Measurements from ENCODE around the gene IFT80. TPM values are rescaled to one million over a fixed set of nuclear protein-coding genes. Genes with fewer than 3 reads are reported as not detected.
A peak's percentile ranks its signal among the peaks of the same experiment; 100 is the strongest.

The IFT80 gene
- total and polyA plus RNA-seq, 2 experiments from 2014 or later, result 24.1 to 42.5 TPM

DNA sequence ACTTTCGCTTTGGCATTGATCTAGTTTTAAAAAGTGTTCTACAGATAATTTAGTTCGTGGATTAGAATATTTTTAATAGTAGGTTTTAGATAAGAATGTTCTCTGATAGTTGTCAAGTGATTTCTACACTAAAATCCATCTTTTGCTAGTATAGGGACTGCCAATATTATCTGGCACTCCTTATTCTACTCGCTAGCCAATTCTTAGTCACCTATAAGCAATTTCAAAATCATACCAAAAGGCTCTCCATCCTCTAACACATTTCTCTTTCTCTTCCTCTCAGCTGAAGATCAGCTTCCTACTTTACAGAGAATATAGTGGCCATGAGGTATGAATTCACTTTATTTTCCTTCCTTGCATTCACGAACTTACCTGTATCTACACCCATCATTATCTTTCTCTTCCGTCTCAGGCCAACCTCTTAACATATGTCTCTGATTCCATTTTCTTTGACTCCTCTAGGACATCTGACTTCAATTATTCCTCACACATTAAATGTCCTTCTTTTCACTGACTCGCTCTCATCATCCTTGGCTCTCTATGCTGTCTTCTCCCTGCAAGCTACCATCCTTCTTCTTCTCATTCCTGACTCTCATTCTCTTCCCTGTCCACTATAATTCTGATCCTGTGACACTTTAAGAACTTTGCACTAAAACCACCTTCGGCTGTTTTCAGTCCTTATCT, 138.3 kb downstream of the IFT80 start:
- H3K27me3 ChIP-seq, result no peaks in the 10 kb centered on the region
- H3K4me3 ChIP-seq, result no peak overlapping the region
- no peaks in the 10 kb centered on the region for H3K9me3 ChIP-seq (ENCODE audit: low read depth)
- H3K4me1 ChIP-seq (ENCODE audit: low read depth), result no peaks in the 10 kb centered on the region
- H3K27ac ChIP-seq, result no peak overlapping the region
- TF ChIP-seq, protein P1, sequence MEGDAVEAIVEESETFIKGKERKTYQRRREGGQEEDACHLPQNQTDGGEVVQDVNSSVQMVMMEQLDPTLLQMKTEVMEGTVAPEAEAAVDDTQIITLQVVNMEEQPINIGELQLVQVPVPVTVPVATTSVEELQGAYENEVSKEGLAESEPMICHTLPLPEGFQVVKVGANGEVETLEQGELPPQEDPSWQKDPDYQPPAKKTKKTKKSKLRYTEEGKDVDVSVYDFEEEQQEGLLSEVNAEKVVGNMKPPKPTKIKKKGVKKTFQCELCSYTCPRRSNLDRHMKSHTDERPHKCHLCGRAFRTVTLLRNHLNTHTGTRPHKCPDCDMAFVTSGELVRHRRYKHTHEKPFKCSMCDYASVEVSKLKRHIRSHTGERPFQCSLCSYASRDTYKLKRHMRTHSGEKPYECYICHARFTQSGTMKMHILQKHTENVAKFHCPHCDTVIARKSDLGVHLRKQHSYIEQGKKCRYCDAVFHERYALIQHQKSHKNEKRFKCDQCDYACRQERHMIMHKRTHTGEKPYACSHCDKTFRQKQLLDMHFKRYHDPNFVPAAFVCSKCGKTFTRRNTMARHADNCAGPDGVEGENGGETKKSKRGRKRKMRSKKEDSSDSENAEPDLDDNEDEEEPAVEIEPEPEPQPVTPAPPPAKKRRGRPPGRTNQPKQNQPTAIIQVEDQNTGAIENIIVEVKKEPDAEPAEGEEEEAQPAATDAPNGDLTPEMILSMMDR (IDR thresholded peaks at IDR 0.05; ENCODE audit: low read depth, low read length), result no peak
- peak in 1 of 2 donors; percentile 7 for DNase-seq (ENCODE audit: low read depth in 1 of 2, low spot score in 1 of 2)
- peaks cover 6% of the 10 kb centered on the region for H3K36me3 ChIP-seq

DNA sequence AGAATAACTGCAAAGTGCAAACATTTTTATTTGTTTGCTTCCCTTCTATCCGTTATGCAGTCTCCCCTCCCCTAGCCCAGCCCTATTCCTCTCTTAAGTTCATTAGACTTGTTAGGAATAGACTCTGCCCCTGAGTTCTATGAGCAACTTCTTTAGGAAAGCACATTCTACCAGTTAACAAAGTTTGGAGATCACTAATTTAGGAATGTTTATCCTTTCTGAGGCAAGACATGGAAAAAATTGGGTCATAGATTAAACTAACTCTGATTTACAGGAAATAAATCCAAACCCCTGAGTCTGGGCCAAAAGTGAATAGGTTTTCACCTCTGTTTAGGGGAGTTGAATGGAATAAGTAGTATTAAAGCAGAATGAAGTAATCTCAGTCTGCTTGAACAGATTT, 139.4 kb downstream of the IFT80 start:
- Histone ChIP-seq H3K4me3 (no peak overlapping the region), H3K9me3 (ENCODE audit: low read depth) (no peaks in the 10 kb centered on the region), H3K27me3 (no peaks in the 10 kb centered on the region), H3K27ac (no peak overlapping the region), H3K4me1 (ENCODE audit: low read depth) (no peaks in the 10 kb centered on the region), H3K36me3 (peaks cover 6% of the 10 kb centered on the region)
- TF ChIP-seq, protein P1 (IDR thresholded peaks at IDR 0.05; ENCODE audit: low read depth, low read length), result no peak
- peak in 1 of 2 donors; percentile 28 for DNase-seq (ENCODE audit: low read depth in 1 of 2, low spot score in 1 of 2)

DNA sequence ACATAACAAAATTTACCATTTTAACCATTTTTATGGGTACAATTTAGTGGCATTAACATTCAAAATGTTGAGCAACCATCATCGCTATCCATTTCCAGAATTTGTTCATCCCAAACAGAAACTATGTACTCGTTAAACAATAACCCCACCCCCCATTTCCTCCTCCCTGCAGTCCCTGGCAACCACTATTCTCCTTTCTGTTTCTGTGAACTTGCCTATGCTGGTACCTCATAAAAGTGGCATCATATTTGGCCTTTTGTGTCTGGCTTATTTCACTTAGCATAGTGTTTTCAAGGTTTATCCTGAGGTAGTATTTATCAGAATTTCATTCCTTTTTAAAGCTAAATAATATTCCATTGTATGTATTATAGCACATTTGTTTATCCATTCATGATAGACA, 141.4 kb downstream of the IFT80 start:
- Histone ChIP-seq H3K4me1 (ENCODE audit: low read depth) (no peaks in the 10 kb centered on the region), H3K27me3 (no peaks in the 10 kb centered on the region), H3K9me3 (ENCODE audit: low read depth) (no peaks in the 10 kb centered on the region), H3K36me3 (peaks cover 6% of the 10 kb centered on the region), H3K27ac (no peak overlapping the region), H3K4me3 (no peak overlapping the region)
- TF ChIP-seq, protein P1 (IDR thresholded peaks at IDR 0.05; ENCODE audit: low read depth, low read length), result no peak
- no peak for DNase-seq (ENCODE audit: low read depth in 1 of 2, low spot score in 1 of 2)

DNA sequence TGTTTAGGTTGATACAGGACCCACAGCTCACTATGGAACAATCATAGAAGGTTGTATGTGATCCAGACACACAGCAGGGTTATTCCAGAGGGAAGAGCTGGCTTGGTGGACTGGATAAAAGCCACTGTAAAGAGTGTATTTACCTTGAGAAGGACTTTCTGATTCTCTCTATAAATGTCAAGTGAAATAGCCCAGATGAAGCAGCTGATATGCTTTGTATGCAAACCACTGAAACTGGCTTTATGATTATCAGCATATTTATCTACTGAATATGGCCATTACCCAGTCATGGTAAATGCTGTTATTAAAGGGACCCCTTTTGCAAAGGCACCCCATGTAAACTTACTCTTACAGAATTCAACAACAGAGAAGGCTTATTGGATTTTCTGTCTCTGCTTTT, 145.7 kb downstream of the IFT80 start:
- Histone ChIP-seq H3K4me3 (no peak overlapping the region), H3K27me3 (no peaks in the 10 kb centered on the region), H3K27ac (no peak overlapping the region), H3K9me3 (ENCODE audit: low read depth) (no peaks in the 10 kb centered on the region), H3K36me3 (peaks cover 4% of the 10 kb centered on the region), H3K4me1 (ENCODE audit: low read depth) (no peaks in the 10 kb centered on the region)
- DNase-seq (ENCODE audit: low read depth in 1 of 2, low spot score in 1 of 2), result no peak
- TF ChIP-seq, protein P1 (IDR thresholded peaks at IDR 0.05; ENCODE audit: low read depth, low read length), result no peak

DNA sequence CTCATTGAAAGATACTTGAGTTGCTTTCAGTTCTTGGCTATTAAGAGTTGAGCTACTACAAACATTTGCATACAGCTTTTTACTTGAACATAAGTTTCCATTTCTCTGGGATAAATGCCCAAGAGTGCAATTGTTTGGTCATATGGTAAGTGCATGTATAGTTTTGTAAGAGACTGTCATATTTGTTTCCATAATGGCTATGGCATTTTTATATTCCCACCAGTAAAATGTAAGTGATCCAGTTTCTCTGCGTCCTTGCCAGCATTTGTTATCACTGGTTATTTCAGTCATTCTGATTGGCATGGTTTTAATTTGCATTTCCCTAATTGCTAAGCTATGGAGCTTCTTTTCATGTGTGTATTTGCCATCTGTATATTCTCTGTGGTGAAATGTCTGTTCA, 151.3 kb downstream of the IFT80 start:
- TF ChIP-seq, protein P1 (IDR thresholded peaks at IDR 0.05; ENCODE audit: low read depth, low read length), result no peak
- Histone ChIP-seq H3K27ac (no peak overlapping the region), H3K4me3 (no peak overlapping the region), H3K9me3 (ENCODE audit: low read depth) (no peaks in the 10 kb centered on the region), H3K27me3 (no peaks in the 10 kb centered on the region), H3K4me1 (ENCODE audit: low read depth) (no peaks in the 10 kb centered on the region), H3K36me3 (no peaks in the 10 kb centered on the region)
- DNase-seq (ENCODE audit: low read depth in 1 of 2, low spot score in 1 of 2), result no peak
